Measurements from ENCODE around the gene USP49.

The USP49 gene

DNA sequence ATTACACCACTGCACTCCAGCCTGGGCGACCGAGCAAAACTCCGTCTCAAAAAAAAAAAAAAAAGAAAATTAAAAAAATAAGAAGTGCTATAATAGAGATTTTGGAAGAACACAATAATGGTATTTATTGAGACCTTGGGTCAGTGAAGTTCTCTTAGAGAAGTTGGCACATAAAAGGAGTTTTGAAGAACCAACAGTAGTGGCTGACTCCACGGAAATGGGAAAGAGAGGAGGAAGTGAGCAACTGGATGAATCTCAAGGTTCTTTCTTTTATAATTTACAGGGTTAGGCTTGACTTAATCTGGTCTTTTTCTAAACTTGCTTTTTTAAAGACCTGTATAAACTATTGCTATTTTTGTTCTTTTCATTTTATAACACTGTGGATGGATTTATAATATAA lies 54.8 kb downstream of the USP49 start:
- DNase-seq (ENCODE audit: low read depth) = no peak
- TF ChIP-seq, protein P1, sequence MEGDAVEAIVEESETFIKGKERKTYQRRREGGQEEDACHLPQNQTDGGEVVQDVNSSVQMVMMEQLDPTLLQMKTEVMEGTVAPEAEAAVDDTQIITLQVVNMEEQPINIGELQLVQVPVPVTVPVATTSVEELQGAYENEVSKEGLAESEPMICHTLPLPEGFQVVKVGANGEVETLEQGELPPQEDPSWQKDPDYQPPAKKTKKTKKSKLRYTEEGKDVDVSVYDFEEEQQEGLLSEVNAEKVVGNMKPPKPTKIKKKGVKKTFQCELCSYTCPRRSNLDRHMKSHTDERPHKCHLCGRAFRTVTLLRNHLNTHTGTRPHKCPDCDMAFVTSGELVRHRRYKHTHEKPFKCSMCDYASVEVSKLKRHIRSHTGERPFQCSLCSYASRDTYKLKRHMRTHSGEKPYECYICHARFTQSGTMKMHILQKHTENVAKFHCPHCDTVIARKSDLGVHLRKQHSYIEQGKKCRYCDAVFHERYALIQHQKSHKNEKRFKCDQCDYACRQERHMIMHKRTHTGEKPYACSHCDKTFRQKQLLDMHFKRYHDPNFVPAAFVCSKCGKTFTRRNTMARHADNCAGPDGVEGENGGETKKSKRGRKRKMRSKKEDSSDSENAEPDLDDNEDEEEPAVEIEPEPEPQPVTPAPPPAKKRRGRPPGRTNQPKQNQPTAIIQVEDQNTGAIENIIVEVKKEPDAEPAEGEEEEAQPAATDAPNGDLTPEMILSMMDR (conservative IDR thresholded peaks at IDR 0.05; ENCODE audit: low read length) = no peak
- no peak overlapping the region for H3K4me3 ChIP-seq (ENCODE audit: low read length)

DNA sequence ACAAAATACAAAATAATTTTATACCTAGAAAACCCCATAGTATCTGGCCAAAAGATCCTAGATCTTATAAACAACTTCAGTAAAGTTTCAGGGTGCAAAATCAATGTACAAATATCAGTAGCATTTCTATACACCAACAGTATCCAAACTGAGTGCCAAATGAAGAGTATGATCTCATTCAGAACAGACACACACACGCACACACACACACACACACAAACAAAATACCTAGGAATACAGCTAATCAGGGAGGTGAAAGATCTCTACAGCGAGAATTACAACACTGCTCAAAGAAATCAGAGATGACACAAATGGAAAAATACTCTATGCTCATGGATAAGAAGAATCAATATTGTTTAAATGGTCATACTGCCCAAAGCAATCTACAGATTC lies 58.5 kb downstream of the USP49 start:
- TF ChIP-seq, protein P1 (conservative IDR thresholded peaks at IDR 0.05; ENCODE audit: low read length) = no peak
- H3K4me3 ChIP-seq (ENCODE audit: low read length) = no peak overlapping the region
- peak; percentile 20 for DNase-seq (ENCODE audit: low read depth)

DNA sequence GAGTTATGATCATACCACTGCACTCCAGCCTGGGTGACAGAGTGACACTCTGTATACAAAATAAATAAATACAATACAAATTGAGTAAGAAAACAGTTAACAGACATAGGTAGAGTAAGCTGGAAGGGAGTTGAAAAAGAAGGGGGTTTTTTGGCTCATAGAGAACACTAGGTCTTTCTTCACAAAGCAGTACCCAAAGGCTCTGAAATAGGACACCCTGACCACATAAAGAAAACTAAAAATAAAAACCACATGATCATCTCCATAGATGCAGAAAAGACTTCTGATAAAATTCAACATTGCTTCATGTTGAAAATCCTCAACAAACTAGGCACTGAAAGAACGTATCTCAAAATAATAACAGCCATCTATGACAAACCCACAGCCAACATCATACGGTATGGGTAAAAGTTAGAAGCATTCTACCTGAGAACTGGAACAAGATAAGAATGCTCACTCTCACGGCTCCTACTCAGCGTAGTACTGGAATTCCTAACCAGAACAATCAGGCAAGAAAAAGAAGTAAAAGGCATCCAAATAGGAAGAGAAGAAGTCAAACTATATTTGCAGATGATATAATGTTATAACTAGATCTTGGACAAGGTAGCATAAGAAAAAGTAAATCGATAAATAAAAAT lies 59.0 kb downstream of the USP49 start:
- DNase-seq (ENCODE audit: low read depth) = peak; percentile 2
- H3K4me3 ChIP-seq (ENCODE audit: low read length) = no peak overlapping the region
- TF ChIP-seq, protein P1 (conservative IDR thresholded peaks at IDR 0.05; ENCODE audit: low read length) = no peak

DNA sequence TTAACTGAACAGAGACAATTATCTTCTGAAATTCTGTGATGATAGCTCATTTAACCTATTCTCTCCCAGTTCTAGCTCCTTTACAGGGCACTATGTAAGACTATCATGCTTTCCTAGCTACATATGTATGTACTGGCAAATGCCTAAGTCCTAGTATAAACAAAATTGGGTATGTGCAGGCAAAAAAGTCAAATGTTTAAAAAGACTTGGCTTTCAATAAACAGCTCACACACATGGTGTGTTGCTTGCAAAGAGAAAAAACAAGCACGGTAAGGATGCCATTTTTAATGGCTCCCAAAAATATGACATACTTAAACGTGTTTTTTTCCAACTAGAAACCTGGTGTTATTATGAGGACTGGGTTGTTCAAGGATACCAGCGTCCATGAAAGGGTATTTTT lies 62.9 kb downstream of the USP49 start:
- no peak for DNase-seq (ENCODE audit: low read depth)
- TF ChIP-seq, protein P1 (conservative IDR thresholded peaks at IDR 0.05; ENCODE audit: low read length) = no peak
- H3K4me3 ChIP-seq (ENCODE audit: low read length) = no peak overlapping the region

DNA sequence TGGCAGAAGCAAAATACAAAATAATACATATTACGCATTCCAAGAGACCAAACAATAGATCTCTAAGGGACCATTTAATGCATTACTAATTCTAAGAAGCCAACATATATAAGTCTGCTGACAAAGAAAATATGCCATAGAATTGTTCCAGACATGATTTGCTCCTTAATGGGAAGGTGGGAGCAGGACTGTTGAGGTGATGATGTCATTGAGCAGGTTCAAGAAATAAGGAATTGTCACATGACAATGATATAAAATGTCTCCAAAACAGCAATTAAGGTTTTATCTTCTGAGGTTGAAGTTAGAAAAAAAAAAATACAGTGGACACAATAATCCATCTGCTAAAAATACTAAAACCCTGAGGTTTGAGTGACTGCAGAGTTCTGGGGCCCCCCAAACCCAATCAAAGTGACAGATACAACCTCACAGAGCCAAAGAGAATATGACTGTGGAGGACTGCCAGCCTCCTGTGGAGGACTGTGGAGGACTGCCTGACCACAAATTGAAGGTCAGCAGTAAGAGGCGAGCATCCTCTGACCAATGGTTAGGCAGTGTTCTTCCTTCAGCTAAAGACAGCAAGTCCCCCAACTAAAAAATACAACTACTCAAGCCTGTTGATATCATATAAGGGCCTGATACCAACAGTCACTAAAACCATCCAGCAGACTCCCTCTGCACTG lies 68.7 kb downstream of the USP49 start:
- no peak overlapping the region for H3K4me3 ChIP-seq (ENCODE audit: low read length)

DNA sequence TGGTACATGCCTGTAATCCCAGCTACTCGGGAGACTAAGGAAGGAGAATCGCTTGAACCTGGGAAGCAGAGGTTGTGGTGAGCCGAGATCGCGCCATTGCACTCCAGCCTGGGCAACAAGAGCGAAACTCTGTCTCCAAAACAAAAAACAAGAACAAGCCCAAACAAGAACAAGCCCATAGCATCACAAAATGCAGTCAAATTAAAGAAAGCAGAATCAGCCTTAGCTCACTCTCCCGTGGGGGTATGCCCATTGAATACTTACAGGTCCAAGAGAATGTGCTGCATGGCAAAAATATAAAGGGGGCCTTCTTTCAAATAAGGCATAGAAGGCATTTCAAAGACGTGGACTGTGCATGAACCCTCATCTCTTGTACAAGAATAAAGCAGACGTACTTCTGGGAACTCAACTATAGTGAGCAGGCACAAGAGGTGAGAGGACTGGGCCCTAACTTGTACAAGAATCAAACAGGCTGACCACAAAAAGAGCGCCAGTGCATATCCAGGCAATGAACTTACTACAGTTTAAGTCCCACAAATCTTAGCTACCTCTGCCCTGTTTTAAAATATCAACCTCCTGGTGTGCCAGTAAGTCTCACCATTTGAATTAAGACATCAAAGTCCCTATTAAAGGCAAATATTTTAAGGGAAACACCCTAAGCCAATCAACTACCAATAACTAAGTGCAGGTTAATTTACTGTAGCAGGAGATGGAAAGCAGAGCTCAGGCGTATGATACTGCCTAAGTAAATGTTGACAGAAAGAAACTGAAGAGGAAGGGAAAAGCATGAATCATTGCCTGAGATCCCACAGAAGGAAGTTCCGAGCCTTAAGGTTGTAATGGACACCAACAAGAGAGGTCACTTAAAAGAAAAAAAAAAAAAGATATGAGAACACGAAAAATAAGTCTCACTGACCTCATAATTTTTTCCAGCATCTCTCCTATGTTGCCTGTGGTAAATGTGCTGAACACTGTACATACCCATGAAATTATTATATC lies 70.3 kb downstream of the USP49 start:
- TF ChIP-seq, protein P1 (conservative IDR thresholded peaks at IDR 0.05; ENCODE audit: low read length) = no peak
- H3K4me3 ChIP-seq (ENCODE audit: low read length) = no peak overlapping the region
- no peak for DNase-seq (ENCODE audit: low read depth)

More for the DNA sequence above, 68.7 kb downstream of the USP49 start:
- no peak for DNase-seq (ENCODE audit: low read depth)
- TF ChIP-seq, protein P1 (conservative IDR thresholded peaks at IDR 0.05; ENCODE audit: low read length) = no peak

All from AG10803 (cell line).